B cell (primary cell): ENCODE measurements around the gene TTYH3. TPM values are rescaled to one million over a fixed set of nuclear protein-coding genes. Genes with fewer than 3 reads are reported as not detected.

Source experiments
- ATAC-seq: fragments of 200-7000 bp; cut with Tn5 transposase; one replicate; pipeline ENCODE4 v1.10.0; 2021; ENCODE audit warnings: low read depth, mild to moderate bottlenecking, moderate number of reproducible peaks, moderate library complexity
- CTCF ChIA-PET: fragments of 350-600 bp; sonication (Branson Sonifier 250); formaldehyde crosslinking; loops from one replicate; lab custom pipeline; 2021; ENCODE audit warnings: antibody characterized with exemption, inconsistent platforms; lab: Charles Lee
- POLR2A ChIA-PET: fragments of 350-600 bp; sonication (Branson Sonifier 250); formaldehyde crosslinking; loops from one replicate; lab custom pipeline; 2021; ENCODE audit warnings: antibody characterized with exemption; lab: Charles Lee
- DNase-seq: peaks from one replicate; pipeline ENCODE4 v3.0.0; 2013
- H2AFZ ChIP-seq: 2 replicates; pipeline ENCODE4 v1.6.1; 2012; ENCODE audit warnings: mild to moderate bottlenecking, low read depth, low read length; ENCODE audit not compliant: insufficient read depth, poor library complexity, severe bottlenecking
- H3K27ac ChIP-seq, 2 donors: 1 replicate in 1 of 2; 2 replicates in 1 of 2; pipeline ENCODE4 v1.5.1; 2012 to 2013; ENCODE audit warnings: low read length in 2 of 2, mild to moderate bottlenecking in 2 of 2, moderate library complexity in 1 of 2
- H3K27me3 ChIP-seq, 4 experiments: fragments of 200-600 bp in 1 of 4; sonication (generic) in 1 of 4; replicated peaks in 1 of 4; 1 replicate in 2 of 4; 2 replicates in 2 of 4; pipeline versions ENCODE4 v1.6.1 to v1.7.0; 2013 to 2016; ENCODE audit warnings: low read length in 3 of 4, mild to moderate bottlenecking in 2 of 4, mixed read lengths in 1 of 4, moderate library complexity in 1 of 4; ENCODE audit not compliant: insufficient read depth in 4 of 4, control insufficient read depth in 3 of 4; ENCODE audit errors: control extremely low read depth in 1 of 4
- H3K36me3 ChIP-seq, 2 experiments: replicated peaks in 1 of 2; 1 replicate in 1 of 2; 2 replicates in 1 of 2; pipeline versions ENCODE4 v1.6.1 to v1.7.1; 2013; ENCODE audit warnings: low read length in 1 of 2; ENCODE audit not compliant: insufficient read depth in 2 of 2, control insufficient read depth in 1 of 2; ENCODE audit errors: control extremely low read depth in 1 of 2, extremely low read depth in 1 of 2
- H3K4me1 ChIP-seq, 2 donors: fragments of 200-600 bp in 1 of 2; sonication (generic) in 1 of 2; 1 replicate in 1 of 2; 2 replicates in 1 of 2; pipeline versions ENCODE4 v1.5.1 to v1.6.1; 2013 to 2017; ENCODE audit warnings: low read length in 2 of 2; ENCODE audit not compliant: control insufficient read depth in 2 of 2, insufficient read depth in 2 of 2
- H3K4me2 ChIP-seq: replicated peaks from 2 replicates; pipeline ENCODE3; 2012; ENCODE audit warnings: mild to moderate bottlenecking, low read depth, low read length; ENCODE audit not compliant: poor library complexity, severe bottlenecking
- H3K4me3 ChIP-seq, 5 experiments: fragments of 200-600 bp in 1 of 5; sonication (generic) in 1 of 5; 1 replicate in 3 of 5; 2 replicates in 2 of 5; pipeline versions ENCODE4 v1.5.1 to v1.7.0; 2011 to 2016; ENCODE audit warnings: low read length in 4 of 5, mild to moderate bottlenecking in 4 of 5, low read depth in 2 of 5, control low read depth in 1 of 5, moderate library complexity in 1 of 5; ENCODE audit not compliant: insufficient read depth in 1 of 5; ENCODE audit errors: control extremely low read depth in 1 of 5, extremely low read depth in 1 of 5
- H3K79me2 ChIP-seq: fragments of 200-600 bp; sonication (generic); one replicate; pipeline ENCODE4 v1.6.0; 2016; ENCODE audit warnings: low read length; ENCODE audit not compliant: control insufficient read depth, insufficient read depth
- H3K9ac ChIP-seq: fragments of 200-600 bp; sonication (generic); 2 replicates; pipeline ENCODE4 v1.6.1; 2017; ENCODE audit warnings: mild to moderate bottlenecking, low read length, moderate library complexity
- H3K9me3 ChIP-seq, 3 donors: one replicate each; pipeline versions ENCODE4 v1.6.1 to v1.7.1; 2013; ENCODE audit warnings: low read length in 2 of 3; ENCODE audit not compliant: control insufficient read depth in 2 of 3, insufficient read depth in 1 of 3; ENCODE audit errors: control extremely low read depth in 1 of 3
- H4K20me1 ChIP-seq: 2 replicates; pipeline ENCODE4 v1.6.0; 2012; ENCODE audit warnings: mild to moderate bottlenecking, low read length; ENCODE audit not compliant: insufficient read depth, control insufficient read depth, poor library complexity, severe bottlenecking
- H3K27ac Mint-ChIP-seq: one replicate; pipeline ENCODE4 v1.8.0; 2021; ENCODE audit warnings: mixed read lengths
- H3K27me3 Mint-ChIP-seq: one replicate; pipeline ENCODE4 v1.8.0; 2021; ENCODE audit warnings: mixed read lengths
- H3K4me1 Mint-ChIP-seq: one replicate; pipeline ENCODE4 v1.8.0; 2021; ENCODE audit warnings: mixed read lengths
- H3K4me3 Mint-ChIP-seq: one replicate; pipeline ENCODE4 v1.8.0; 2021; ENCODE audit warnings: mixed read lengths
- H3K9me3 Mint-ChIP-seq: one replicate; pipeline ENCODE4 v1.8.0; 2022; ENCODE audit warnings: mixed read lengths; ENCODE audit not compliant: insufficient read depth
- CTCF ChIP-seq: fragments of 200-600 bp; IDR thresholded peaks from one replicate; pipeline ENCODE4 v1.8.0; 2022; ENCODE audit warnings: antibody characterized with exemption, mild to moderate bottlenecking
- EZH2 ChIP-seq: IDR thresholded peaks from 2 replicates; pipeline ENCODE4 v1.6.1; 2012; ENCODE audit warnings: borderline replicate concordance, low read depth, mild to moderate bottlenecking, moderate library complexity, low read length; ENCODE audit not compliant: insufficient read depth, poor library complexity, severe bottlenecking
- WGBS: methylation state at CpG from one replicate; pipeline ENCODE4 v1.1.5; 2013; ENCODE audit warnings: missing lambda C conversion rate; ENCODE audit not compliant: insufficient coverage; 5-methylcytosine and 5-hydroxymethylcytosine counted together
- intact Hi-C: fragments of 100-400 bp; cut with micrococcal nuclease; formaldehyde crosslinking; loops from one replicate; pipeline ENCODE4 v1.10.0; 2022
- polyA plus RNA-seq: library from polyadenylated mRNA; depleted of rRNA; stranded (reverse); fragments of >200 nt; gene quantifications from 2 replicates; pipeline ENCODE4 v1.2.3, GENCODE V29; 2012
- total RNA-seq, 2 donors: library from RNA; stranded (reverse); fragments of 120-200 nt in 1 of 2; gene quantifications; 1 replicate in 1 of 2; 2 replicates in 1 of 2; pipeline versions ENCODE4 v1.2.3 to v1.2.4, GENCODE V29; 2013 to 2022

The TTYH3 gene
- total and polyA plus RNA-seq, 2 donors (not counting 1 experiment from before 2014, with no cell fraction given): 8.4 to 48.6 TPM

DNA sequence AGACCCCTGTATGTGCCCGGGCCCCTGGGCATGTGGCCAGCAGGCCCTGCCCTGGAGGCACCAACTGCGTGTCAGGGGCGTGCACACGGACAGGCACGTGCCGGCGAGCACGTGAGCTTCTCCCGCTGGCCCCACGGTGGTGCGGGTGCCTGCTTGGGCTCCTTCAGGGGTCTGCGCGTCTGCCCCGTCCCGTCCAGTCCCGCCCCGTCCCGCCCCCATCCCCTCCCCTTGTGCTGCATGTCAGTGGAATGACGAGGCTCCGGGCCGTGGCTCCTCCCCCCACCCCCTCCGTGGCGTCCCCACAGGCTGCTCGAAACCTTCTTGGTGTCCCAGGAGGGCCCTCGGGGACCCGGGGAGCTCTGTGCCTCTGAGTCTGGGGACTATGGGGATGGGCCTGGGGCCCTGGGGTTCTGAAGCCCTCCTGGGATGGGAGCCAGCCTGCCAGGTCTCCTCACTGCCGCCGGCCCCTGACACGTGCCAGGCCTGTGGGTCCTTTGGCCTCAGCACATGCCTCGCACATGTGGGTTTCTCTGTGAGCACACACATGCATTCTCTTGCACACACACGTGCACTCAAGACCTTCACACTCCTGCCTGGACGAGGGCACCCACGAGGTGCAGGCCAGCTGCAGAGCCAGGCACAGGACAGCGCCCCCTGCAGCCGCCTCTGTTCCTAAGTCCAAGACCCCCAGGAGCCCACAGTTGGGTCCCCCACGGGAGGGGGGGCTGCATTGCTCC is 28.7 kb downstream of the TTYH3 start:
- H3K4me2 ChIP-seq: no peak overlapping the region
- ATAC-seq (no peak), DNase-seq (no peak)
- H3K27ac ChIP-seq: no peak overlapping the region
- TF ChIP-seq CTCF (no peak), EZH2 (no peak)
- H3K4me3 ChIP-seq: no peak overlapping the region
- H3K9me3 Mint-ChIP-seq: no peaks in the 10 kb centered on the region
- peaks cover 0 to 6% (median 0%) of the 10 kb centered on the region in 3 donors for H3K9me3 ChIP-seq
- no peak overlapping the region for H2AFZ ChIP-seq
- POLR2A ChIA-PET: interaction anchor here (0.7 kb wide), 1 partner anchor 48 kb away, joined by 5 read pairs; no protein-coding TSS in a partner anchor
- H3K27me3 ChIP-seq: no peaks in the 10 kb centered on the region
- H3K4me1 ChIP-seq: no peaks in the 10 kb centered on the region
- H3K4me1 Mint-ChIP-seq: peaks cover 1% of the 10 kb centered on the region
- peaks cover 0 to 15% of the 10 kb centered on the region in 2 experiments for H3K36me3 ChIP-seq
- 94% methylated on average over 25 of the region's 36 CpGs for WGBS
- H3K27me3 Mint-ChIP-seq: no peaks in the 10 kb centered on the region
- no peak overlapping the region for H3K4me3 Mint-ChIP-seq
- H4K20me1 ChIP-seq: no peaks in the 10 kb centered on the region
- no peak overlapping the region for H3K9ac ChIP-seq
- no peak overlapping the region for H3K27ac Mint-ChIP-seq
- CTCF ChIA-PET: interaction anchor here (1.0 kb wide), 1 partner anchor 50 kb away, joined by 3 read pairs; no protein-coding TSS in a partner anchor
- intact Hi-C loops: no loop called here
- H3K79me2 ChIP-seq: peaks cover 4% of the 10 kb centered on the region

DNA sequence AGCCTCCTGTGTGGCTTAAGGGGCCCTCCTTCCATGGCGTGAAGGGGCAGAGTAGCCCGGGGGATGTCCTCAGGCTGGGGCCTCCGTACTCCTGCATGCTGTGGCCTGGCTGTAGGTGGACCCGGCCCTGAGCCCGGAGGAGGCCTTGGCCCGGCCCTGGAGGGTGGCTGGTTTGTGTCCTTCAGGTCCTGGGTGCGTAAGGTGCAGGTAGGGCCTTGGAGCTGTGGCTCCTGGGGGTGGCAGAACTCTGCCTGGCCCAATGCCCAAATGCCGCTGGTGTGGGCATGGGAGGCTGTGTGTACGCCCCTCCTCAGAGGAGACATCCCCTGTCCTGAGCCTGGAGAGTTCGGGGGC is 29.3 kb downstream of the TTYH3 start:
- H3K4me1 ChIP-seq: no peaks in the 10 kb centered on the region
- TF ChIP-seq EZH2 (no peak), CTCF (no peak)
- H3K79me2 ChIP-seq: peaks cover 4% of the 10 kb centered on the region
- ChIA-PET CTCF (no interaction called here), POLR2A (no interaction called here)
- no peaks in the 10 kb centered on the region for H3K27me3 ChIP-seq
- H3K27ac ChIP-seq: no peak overlapping the region
- H3K4me3 ChIP-seq: no peak overlapping the region
- Mint-ChIP-seq H3K4me3 (no peak overlapping the region), H3K4me1 (peaks cover 1% of the 10 kb centered on the region), H3K27me3 (no peaks in the 10 kb centered on the region), H3K27ac (no peak overlapping the region), H3K9me3 (no peaks in the 10 kb centered on the region)
- no peak for ATAC-seq
- peaks cover 0 to 13% of the 10 kb centered on the region in 2 experiments for H3K36me3 ChIP-seq
- intact Hi-C loops: no loop called here
- 97% methylated on average over 8 of the region's 10 CpGs for WGBS
- peaks cover 0 to 9% (median 0%) of the 10 kb centered on the region in 3 donors for H3K9me3 ChIP-seq
- no peaks in the 10 kb centered on the region for H4K20me1 ChIP-seq
- H2AFZ ChIP-seq: no peak overlapping the region
- no peak overlapping the region for H3K4me2 ChIP-seq
- H3K9ac ChIP-seq: no peak overlapping the region
- DNase-seq: no peak
